Thymus (tissue), 11 donors: ENCODE results near the gene CPEB4. TPM values are rescaled to one million over a fixed set of nuclear protein-coding genes. Genes with fewer than 3 reads are reported as not detected.

Experiments
- DNase-seq, 9 donors: peaks; one replicate each; pipeline ENCODE4 v3.0.0-alpha.2; 2013; ENCODE audit warnings: low spot score in 9 of 9, low read depth in 6 of 9, missing footprints in 1 of 9
- H3K27ac ChIP-seq, 2 donors: one replicate each; pipeline ENCODE4 v1.5.1; 2013; ENCODE audit warnings: control low read depth in 1 of 2, low read depth in 1 of 2, low read length in 1 of 2, mild to moderate bottlenecking in 1 of 2, moderate library complexity in 1 of 2
- H3K27me3 ChIP-seq, 2 donors: one replicate each; pipeline ENCODE4 v1.5.1; 2013; ENCODE audit warnings: low read length in 1 of 2; ENCODE audit not compliant: control insufficient read depth in 2 of 2, insufficient read depth in 1 of 2
- H3K36me3 ChIP-seq, 2 donors: one replicate each; pipeline ENCODE4 v1.5.1; 2013; ENCODE audit warnings: low read length in 1 of 2, mild to moderate bottlenecking in 1 of 2, moderate library complexity in 1 of 2; ENCODE audit not compliant: control insufficient read depth in 2 of 2, insufficient read depth in 2 of 2
- H3K4me1 ChIP-seq, 2 donors: one replicate each; pipeline ENCODE4 v1.5.1; 2013; ENCODE audit warnings: low read length in 2 of 2; ENCODE audit not compliant: control insufficient read depth in 2 of 2, insufficient read depth in 2 of 2
- H3K4me3 ChIP-seq, 2 donors: one replicate each; pipeline ENCODE4 v1.5.1; 2013; ENCODE audit warnings: low read length in 2 of 2, control low read depth in 1 of 2, mild to moderate bottlenecking in 1 of 2
- H3K9me3 ChIP-seq, 2 donors: one replicate each; pipeline ENCODE4 v1.5.1; 2013; ENCODE audit warnings: low read length in 1 of 2, mild to moderate bottlenecking in 1 of 2; ENCODE audit not compliant: control insufficient read depth in 2 of 2, insufficient read depth in 1 of 2
- WGBS: extraction: QIAGEN DNeasy Blood & Tissue Kit; methylation state at CpG from one replicate; pipeline ENCODE4 v1.1.7; 2013; 5-methylcytosine and 5-hydroxymethylcytosine counted together
- polyA plus RNA-seq: library from polyadenylated mRNA; stranded (reverse); fragments of 200-250 nt; gene quantifications from one replicate; pipeline ENCODE4 v1.2.3, GENCODE V29; 2013
- total RNA-seq: library from RNA; stranded (reverse); fragments of 120-200 nt; gene quantifications from one replicate; pipeline ENCODE4 v1.2.4, GENCODE V29; 2013
- donor health status: healthy.

Gene CPEB4
- total and polyA plus RNA-seq, 2 donors: 5.8 to 8.3 TPM

GRCh38 chr5:173890195-173890991, 2.2 kb downstream of the CPEB4 start:
- Histone ChIP-seq H3K27ac (no peak overlapping the region), H3K9me3 (no peaks in the 10 kb centered on the region), H3K4me3 (peak overlapping the region in 1 of 2 donors; percentile 24), H3K4me1 (peaks cover 4 to 17% of the 10 kb centered on the region in 2 donors), H3K36me3 (no peaks in the 10 kb centered on the region), H3K27me3 (peaks cover 3 to 6% of the 10 kb centered on the region in 2 donors)
- WGBS: 94% methylated on average over 19 of the region's 19 CpGs
- peak in 3 of 9 donors; percentile 14 to 24 (median 16) for DNase-seq

GRCh38 chr5:173891308-173892116, 3.4 kb downstream of the CPEB4 start:
- Histone ChIP-seq H3K4me3 (no peak overlapping the region), H3K27me3 (peaks cover 0 to 6% of the 10 kb centered on the region in 2 donors), H3K9me3 (no peaks in the 10 kb centered on the region), H3K27ac (no peak overlapping the region), H3K4me1 (peaks cover 4 to 15% of the 10 kb centered on the region in 2 donors), H3K36me3 (no peaks in the 10 kb centered on the region)
- DNase-seq: no peak
- WGBS: 97% methylated on average over 3 of the region's 3 CpGs

- H3K4me1 ChIP-seq: peaks cover 4 to 12% of the 10 kb centered on the region in 2 donors
- H3K27me3 ChIP-seq: peaks cover 0 to 6% of the 10 kb centered on the region in 2 donors
- no peak overlapping the region for H3K27ac ChIP-seq
- no peaks in the 10 kb centered on the region for H3K9me3 ChIP-seq
- H3K36me3 ChIP-seq: no peaks in the 10 kb centered on the region
- no peak for DNase-seq
- WGBS: 98% methylated on average over 2 of the region's 2 CpGs
- H3K4me3 ChIP-seq: no peak overlapping the region
Measured at GRCh38 chr5:173893192-173893561, 5.0 kb downstream of the CPEB4 start.

GRCh38 chr5:173895401-173896165, 7.4 kb downstream of the CPEB4 start:
- no peaks in the 10 kb centered on the region for H3K27me3 ChIP-seq
- H3K9me3 ChIP-seq: no peaks in the 10 kb centered on the region
- no peaks in the 10 kb centered on the region for H3K36me3 ChIP-seq
- H3K4me3 ChIP-seq: no peak overlapping the region
- H3K27ac ChIP-seq: no peak overlapping the region
- H3K4me1 ChIP-seq: peaks cover 0 to 2% of the 10 kb centered on the region in 2 donors
- no peak for DNase-seq
- WGBS: 76% methylated on average over 5 of the region's 5 CpGs

- Histone ChIP-seq H3K9me3 (no peaks in the 10 kb centered on the region), H3K36me3 (no peaks in the 10 kb centered on the region), H3K27me3 (no peaks in the 10 kb centered on the region), H3K4me1 (no peaks in the 10 kb centered on the region), H3K27ac (no peak overlapping the region), H3K4me3 (no peak overlapping the region)
- no peak for DNase-seq
- 98% methylated on average over 4 of the region's 4 CpGs for WGBS
Measured at GRCh38 chr5:173896631-173897030, 8.5 kb downstream of the CPEB4 start.

GRCh38 chr5:173901705-173902104, 13.6 kb downstream of the CPEB4 start:
- H3K4me3 ChIP-seq: no peak overlapping the region
- WGBS: 99% methylated on average over 3 of the region's 3 CpGs
- no peak overlapping the region for H3K27ac ChIP-seq
- no peaks in the 10 kb centered on the region for H3K4me1 ChIP-seq
- H3K9me3 ChIP-seq: no peaks in the 10 kb centered on the region
- no peak for DNase-seq
- no peaks in the 10 kb centered on the region for H3K27me3 ChIP-seq
- no peaks in the 10 kb centered on the region for H3K36me3 ChIP-seq

- H3K27me3 ChIP-seq: no peaks in the 10 kb centered on the region
- no peak overlapping the region for H3K27ac ChIP-seq
- no peak for DNase-seq
- H3K4me1 ChIP-seq: no peaks in the 10 kb centered on the region
- H3K4me3 ChIP-seq: no peak overlapping the region
- H3K9me3 ChIP-seq: no peaks in the 10 kb centered on the region
- H3K36me3 ChIP-seq: no peaks in the 10 kb centered on the region
- 96% methylated on average over 1 of the region's 1 CpG for WGBS
Measured at GRCh38 chr5:173902334-173902733, 14.2 kb downstream of the CPEB4 start.

- no peaks in the 10 kb centered on the region for H3K4me1 ChIP-seq
- no peaks in the 10 kb centered on the region for H3K27me3 ChIP-seq
- no peak overlapping the region for H3K27ac ChIP-seq
- no peaks in the 10 kb centered on the region for H3K9me3 ChIP-seq
- DNase-seq: no peak
- no peak overlapping the region for H3K4me3 ChIP-seq
- no peaks in the 10 kb centered on the region for H3K36me3 ChIP-seq
Measured at GRCh38 chr5:173902743-173903142, 14.6 kb downstream of the CPEB4 start.
